HG02610 (cell line): ENCODE measurements around the gene SLC35E1.
"Not testable (repeated sequence)": the region's sequence is repeated elsewhere in the genome, so short reads cannot be mapped to it uniquely, and the experiment has no call there.

Experiments used
- ATAC-seq: cut with Tn5 transposase; IDR thresholded peaks from one replicate; pipeline ENCODE4 v1.9.1; 2021; ENCODE audit warnings: mild to moderate bottlenecking, moderate library complexity; ENCODE audit not compliant: unreplicated experiment

The SLC35E1 gene

DNA sequence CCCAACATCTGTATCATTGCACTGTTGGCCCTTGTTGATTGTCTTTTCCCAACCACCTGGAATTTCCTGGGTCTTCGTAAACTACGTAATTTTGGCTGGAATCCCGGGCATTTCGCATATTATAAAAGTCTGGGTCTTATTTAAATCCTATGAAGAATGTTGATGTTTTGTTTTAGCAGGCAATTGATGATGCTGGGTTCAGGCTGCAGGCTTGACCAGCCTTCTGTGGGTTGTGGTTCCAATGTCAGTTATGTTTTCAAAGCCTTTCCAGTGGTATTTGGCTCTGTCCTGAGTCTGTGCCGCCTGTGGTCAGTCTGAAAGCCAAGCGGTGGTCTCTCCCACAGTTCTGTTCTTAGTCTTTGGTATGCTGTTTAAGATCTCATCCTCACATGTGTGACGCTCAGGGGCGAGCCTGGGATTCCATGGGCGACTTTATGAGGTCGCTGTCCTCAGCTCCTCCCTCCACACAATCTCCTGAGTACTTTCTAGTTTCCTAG, 12.4 kb downstream of the SLC35E1 start:
- no peak for ATAC-seq

GRCh38 chr19:16554776-16555175, 17.4 kb downstream of the SLC35E1 start:
- ATAC-seq = no peak

DNA sequence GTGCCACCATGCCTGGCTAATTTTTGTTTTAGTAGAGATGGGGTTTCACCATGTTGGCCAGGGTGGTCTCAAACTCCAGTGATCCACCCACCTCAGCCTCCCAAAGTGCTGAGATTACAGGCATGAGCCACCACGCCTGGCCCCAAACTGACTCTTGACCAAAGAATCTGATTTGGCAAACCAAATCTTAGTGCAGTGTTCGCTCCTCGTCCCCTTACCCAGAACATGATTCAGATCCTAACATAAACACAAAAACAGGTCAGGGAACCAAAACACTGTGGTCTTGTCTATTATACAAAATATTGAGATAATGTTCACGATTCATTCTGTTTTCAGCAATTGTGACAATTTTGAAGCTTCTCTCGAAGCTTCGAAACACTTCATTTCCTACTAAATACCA, 20.3 kb downstream of the SLC35E1 start:
- not testable (repeated sequence) for ATAC-seq

DNA sequence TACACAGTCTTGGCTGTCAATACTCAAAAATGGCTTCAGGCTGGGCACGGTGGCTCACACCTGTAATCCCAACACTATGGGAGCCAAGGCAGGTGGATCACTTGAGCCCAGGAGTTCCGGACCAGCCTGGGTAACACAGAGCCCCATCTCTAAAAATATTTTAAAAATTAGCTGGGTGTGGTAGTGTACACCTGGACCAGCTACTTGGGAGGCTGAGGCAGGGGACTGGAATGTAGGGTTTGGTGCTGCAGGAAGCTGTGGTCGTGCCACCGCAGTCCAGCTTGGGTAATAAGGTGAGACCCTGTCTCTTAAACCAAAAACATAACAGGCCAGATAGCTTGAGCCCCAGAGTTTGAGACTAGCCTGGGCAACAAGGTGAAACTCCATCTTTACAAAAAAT, 23.3 kb downstream of the SLC35E1 start:
- ATAC-seq = no peak

DNA sequence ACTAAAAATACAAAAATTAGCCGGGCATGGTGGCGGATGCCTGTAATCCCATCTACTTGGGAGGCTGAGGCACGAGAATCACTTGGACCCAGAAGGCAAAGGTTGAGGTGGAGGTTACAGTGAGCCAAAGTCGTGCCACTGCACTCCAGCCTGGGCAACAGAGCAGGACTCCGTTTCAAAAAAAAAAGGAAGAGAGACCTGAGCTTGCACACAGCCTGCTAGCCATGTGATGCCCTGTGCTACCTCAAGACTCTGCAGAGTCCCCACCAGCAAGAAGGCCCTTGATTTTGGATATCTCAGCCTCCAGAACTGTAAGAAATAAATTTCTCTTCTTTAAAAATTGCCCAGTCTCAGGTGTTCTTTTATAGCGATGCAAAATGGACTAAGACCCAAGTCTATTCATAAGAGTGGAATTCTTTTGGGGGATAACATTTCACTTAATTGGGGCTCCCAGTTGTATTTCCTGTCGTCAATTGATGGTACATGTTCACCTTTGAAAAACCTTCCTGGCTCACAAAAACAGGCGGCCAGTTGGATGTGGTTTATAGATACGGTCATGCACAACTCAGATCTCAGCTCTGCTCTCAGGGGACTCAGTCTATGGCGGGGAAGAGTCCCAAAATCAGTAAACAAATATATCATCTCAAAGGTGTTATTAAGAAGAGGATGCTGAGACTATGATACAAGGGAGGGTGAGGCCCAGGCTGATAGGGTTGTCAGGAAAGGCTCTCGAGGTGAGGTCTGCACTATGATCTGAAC, 27.6 kb downstream of the SLC35E1 start:
- ATAC-seq = no peak

DNA sequence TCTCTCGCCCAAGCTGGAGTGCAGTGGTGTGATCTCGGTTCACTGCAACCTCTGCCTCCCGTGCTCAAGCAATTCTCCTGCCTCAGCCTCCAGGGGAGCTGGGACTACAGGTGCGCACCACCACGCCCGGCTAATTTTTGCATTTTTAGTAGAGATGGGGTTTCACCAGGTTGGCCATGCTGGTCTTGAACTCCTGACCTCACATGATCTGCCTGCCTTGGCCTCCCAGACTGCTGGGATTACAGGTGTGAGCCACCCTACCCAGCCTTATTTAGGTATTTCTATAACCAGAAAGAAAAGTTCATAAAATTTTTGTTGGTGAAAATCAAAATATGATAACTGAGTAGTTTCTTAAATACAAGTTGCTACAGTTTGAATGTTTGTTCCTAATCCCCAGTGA, 28.5 kb downstream of the SLC35E1 start:
- ATAC-seq = not testable (repeated sequence)

DNA sequence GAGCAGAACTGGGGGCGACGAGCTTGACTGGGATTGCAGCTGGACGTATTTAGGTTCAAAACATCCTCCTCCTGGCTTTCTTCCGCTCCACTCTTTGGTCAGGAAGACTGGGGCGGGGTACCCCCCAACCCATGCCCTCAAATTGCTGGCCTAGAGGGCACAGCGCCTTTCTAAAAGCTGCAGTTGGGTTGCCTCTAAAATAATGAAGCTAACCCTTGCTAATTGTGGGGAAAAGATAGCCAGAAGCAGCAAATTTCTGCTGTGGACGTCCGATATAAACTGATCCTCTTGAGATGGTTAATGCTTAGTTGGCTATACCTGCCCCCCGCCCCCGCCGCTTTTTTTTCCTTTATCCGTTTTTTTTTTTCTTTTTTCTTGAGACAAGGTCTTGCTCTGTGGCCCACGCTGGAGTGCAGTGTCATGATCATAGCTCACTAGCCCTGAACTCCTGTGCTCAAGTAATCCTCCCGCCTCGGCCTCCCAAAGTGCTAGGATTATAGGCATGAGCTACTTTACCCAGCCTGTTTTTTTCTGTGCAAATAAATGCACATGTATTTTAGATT, 29.2 kb downstream of the SLC35E1 start:
- no peak for ATAC-seq

DNA sequence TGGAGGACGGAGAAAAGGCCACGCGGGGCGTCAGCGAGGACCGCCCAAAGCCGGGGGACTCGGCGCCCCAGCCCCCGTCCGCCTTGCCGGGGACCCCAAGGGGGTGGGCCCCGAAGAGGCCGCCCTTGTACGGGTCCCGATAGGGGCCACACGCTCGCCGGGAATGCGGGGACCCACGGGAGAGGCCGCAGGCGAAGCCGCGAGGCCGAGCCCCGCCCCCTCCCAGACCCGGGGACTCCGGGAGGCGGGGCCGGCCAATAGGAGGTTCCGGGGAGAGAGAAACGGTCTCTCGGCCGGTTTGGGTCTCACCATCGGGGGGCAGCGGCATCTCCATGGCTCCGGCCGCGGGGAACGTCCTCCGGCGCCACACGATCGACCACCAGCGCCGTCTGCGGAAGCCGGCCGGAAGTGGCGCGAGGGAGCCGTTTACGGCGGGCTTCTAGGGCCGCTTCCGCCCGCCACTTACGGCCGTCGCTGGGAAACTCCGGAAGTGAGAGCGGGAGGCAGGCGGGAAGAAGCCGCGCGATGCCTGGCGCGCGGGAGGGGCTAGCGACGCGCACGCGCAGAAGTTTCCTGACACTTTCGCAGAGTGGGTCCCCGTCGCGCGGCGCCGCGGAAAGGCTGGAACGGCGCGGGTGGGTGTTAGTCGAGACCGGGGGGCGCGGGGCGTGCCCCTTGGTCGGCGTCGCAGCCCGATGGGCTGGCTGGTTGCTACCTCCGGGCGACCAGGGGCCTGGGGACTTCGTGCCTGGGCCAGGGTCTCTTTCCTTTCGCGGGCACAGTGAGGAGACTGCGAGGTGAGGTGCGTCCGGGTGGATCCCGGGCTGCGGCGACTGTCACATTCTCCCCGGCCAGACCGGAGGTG, 29.9 kb downstream of the SLC35E1 start, which contains the start of gene CHERP:
TSS of gene CHERP (minus strand) at position 393 of the 865 bp plus-strand sequence. CDS start at position 334, 59 bp downstream.
- peak; percentile 66 for ATAC-seq

DNA sequence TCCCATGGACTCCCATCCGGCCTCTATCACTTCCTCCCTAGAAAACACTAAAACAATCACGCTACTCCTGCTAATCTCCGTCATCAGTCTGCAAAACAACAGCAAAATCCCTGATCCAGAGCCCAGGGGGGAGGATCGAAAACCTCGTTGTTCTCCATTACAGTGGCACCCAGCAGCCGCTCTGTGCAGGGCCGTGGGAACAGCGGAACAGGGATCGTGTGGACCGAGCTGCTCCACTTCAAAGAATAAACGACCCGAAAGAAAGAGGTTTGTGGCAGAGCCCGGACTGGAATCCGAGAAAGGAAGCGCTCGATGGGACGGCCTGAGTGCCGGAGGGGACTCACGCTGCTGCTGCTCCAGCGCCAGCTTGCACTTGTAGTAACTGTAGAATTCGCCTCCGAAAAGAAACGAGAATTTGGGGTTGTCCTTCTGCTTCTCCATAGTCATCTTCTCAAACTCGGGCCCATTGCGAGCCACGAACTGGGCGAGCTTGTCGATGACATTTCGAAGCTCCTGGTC, 30.6 kb downstream of the SLC35E1 start:
- no peak for ATAC-seq

- ATAC-seq = no peak
Observed at GRCh38 chr19:16540948-16541347, 31.3 kb downstream of the SLC35E1 start.

DNA sequence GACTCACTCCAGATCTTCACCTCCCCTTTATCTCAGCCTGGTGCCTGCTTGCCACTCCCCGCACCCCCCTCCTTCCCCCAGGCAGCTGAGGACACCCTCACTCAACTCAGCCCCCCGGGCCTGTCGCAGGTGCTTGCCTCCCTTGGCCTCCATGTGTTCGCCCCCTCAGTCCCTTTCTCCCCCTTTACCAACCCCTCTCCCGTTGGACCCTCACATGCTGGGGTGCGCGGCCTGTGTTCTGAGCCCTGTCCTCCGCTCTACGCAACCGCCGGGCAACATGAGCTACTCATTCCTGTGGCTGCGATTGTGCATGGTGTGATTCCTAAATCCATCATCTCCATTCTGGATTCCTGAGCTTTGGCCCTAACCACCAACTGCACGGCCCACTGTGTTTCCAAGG, 35.1 kb downstream of the SLC35E1 start:
- ATAC-seq = no peak

DNA sequence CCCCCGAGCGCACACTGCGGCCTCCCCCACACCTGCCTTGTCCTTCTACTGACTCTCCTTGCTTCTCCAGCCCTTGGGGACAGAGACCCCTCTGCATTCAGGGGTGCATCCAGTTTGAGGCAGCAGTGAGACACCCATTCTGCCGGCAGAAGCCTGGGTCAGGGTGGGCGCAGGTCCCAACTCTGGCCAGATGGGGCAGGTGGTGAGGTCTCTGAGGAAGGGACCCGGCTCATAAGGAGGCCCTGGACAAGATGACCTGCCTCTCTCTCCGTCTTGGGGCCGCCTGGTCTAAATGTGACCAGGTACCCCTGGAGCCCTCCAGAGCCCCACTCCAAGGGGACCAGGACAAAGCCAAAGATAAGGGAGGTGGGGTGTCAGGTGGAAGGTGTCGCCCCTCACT, 36.1 kb downstream of the SLC35E1 start:
- ATAC-seq = no peak

DNA sequence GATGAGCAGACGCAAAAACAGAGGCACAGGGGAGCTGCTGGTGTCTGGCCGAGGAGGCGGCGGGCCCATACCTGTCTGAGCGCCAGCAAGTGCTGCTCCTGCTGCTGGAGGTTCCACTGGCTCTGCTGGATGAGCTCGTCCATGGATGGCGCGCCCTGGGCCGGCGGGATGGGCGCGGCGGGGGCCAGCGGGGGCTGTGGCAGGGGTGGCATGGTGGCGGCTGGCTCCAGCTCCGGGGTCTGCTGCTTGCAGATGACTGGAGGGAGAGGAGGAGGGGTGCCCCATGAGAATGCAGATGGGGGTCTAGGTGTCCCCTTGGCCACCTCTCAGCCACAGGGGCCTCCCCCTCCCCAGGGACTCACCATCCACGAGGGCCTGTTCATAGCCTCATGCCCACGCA, 36.8 kb downstream of the SLC35E1 start:
- ATAC-seq = no peak

- ATAC-seq = no peak
Observed at GRCh38 chr19:16532440-16533234, 39.6 kb downstream of the SLC35E1 start.

DNA sequence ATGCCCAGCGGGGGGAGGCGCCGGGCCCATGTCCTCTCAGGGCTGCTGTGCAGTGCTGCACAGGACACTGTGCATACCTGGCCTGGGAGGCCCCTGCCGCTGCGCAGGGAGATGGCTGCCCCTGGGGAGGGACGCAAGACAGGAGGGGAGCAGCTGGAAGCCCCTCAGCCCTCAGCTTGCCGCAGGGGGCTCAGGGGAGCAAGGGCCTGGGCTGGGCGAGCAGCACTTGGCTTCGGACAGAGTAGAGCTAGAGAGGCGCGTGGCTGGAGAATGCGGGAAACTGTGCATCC, 40.9 kb downstream of the SLC35E1 start:
- no peak for ATAC-seq

- no peak for ATAC-seq
Observed at GRCh38 chr19:16530540-16531379, 41.5 kb downstream of the SLC35E1 start.

DNA sequence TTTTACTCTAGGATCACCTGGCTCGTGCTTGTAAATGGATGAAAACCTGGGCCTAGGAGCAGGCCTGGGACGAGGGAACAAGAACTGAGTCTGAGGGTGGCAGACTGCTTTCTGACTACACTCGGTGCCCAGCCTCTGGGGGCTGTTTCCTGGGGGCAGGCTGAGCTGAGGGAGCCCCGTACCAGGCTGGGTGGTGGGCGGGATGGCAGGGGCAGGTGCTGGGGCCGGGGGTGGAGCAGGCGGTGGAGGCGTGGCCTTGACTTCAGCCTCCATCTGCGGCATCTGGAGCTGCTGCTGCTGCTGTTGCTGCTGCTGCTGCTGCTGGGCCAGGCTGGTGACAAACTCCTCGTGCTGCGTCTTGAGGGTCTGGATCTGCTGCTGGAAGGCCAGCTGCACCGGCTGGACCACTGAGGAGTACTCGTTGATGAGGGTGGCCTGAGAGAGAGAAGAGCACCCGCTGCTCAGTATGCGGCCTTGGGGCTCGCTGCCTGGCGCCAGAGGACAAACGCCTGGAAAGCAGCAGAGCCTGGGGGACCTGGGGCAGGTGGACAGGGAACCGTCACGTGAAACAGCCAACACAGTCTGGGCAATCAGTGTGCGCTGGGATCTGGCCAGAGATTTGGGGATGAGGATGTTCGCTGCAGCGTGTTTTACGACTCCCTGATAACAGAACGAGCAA, 42.6 kb downstream of the SLC35E1 start:
- ATAC-seq = no peak

- no peak for ATAC-seq
Observed at GRCh38 chr19:16527971-16528521, 44.2 kb downstream of the SLC35E1 start.
